HEK293T (cell line): ENCODE results near the gene STIL.
"Not testable (repeated sequence)": the region's sequence is repeated elsewhere in the genome, so short reads cannot be mapped to it uniquely, and the experiment has no call there.

Experiments
- CTCF ChIA-PET: fragments of 350-600 bp; formaldehyde crosslinking; extraction: SDS; loops from one replicate; lab custom pipeline; 2021; ENCODE audit warnings: antibody characterized with exemption, inconsistent platforms; lab: Yijun Ruan, JAX
- POLR2A ChIA-PET: fragments of 350-600 bp; formaldehyde crosslinking; extraction: SDS; loops from one replicate; lab custom pipeline; 2020; ENCODE audit warnings: antibody characterized with exemption, inconsistent platforms; lab: Yijun Ruan, JAX
- DNase-seq: peaks from one replicate; pipeline ENCODE4 v3.0.0; 2012; ENCODE audit warnings: mixed read lengths; ENCODE audit errors: extremely low spot score
- ARNT ChIP-seq: fragments of 450-650 bp; IDR thresholded peaks from 2 replicates; pipeline ENCODE4 v1.6.1; 2017; ENCODE audit warnings: mild to moderate bottlenecking
- BHLHE40 ChIP-seq: fragments of 450-650 bp; IDR thresholded peaks from 2 replicates; pipeline ENCODE4 v1.6.1; 2016; ENCODE audit warnings: mild to moderate bottlenecking, moderate library complexity, borderline replicate concordance
- CTBP1 ChIP-seq: fragments of 450-650 bp; IDR thresholded peaks from 2 replicates; pipeline ENCODE4 v1.6.1; 2016; ENCODE audit warnings: borderline replicate concordance
- ELF4 ChIP-seq: fragments of 450-650 bp; IDR thresholded peaks from 2 replicates; pipeline ENCODE4 v1.6.1; 2017; ENCODE audit warnings: antibody characterized with exemption
- FOXA1 ChIP-seq: fragments of 450-650 bp; IDR thresholded peaks from 2 replicates; pipeline ENCODE4 v1.6.1; 2016; ENCODE audit warnings: mild to moderate bottlenecking
- FOXK2 ChIP-seq: fragments of 450-650 bp; IDR thresholded peaks from 2 replicates; pipeline ENCODE4 v1.6.1; 2016; ENCODE audit warnings: mild to moderate bottlenecking
- FOXM1 ChIP-seq: fragments of 450-650 bp; IDR thresholded peaks from 2 replicates; pipeline ENCODE4 v1.6.1; 2017; ENCODE audit warnings: mild to moderate bottlenecking, borderline replicate concordance
- HDGF ChIP-seq: fragments of 450-650 bp; IDR thresholded peaks from 2 replicates; pipeline ENCODE4 v1.6.1; 2017; ENCODE audit warnings: antibody characterized with exemption, borderline replicate concordance
- L3MBTL2 ChIP-seq: fragments of 450-650 bp; conservative IDR thresholded peaks from 2 replicates; pipeline ENCODE4 v1.6.1; 2016; ENCODE audit warnings: mild to moderate bottlenecking
- LEF1 ChIP-seq: fragments of 450-650 bp; IDR thresholded peaks from 2 replicates; pipeline ENCODE4 v1.6.1; 2017; ENCODE audit warnings: mild to moderate bottlenecking, borderline replicate concordance
- NFRKB ChIP-seq: fragments of 450-650 bp; IDR thresholded peaks from 2 replicates; pipeline ENCODE4 v1.6.1; 2016; ENCODE audit warnings: mild to moderate bottlenecking, moderate library complexity
- SP1 ChIP-seq: fragments of 450-650 bp; IDR thresholded peaks from 2 replicates; pipeline ENCODE4 v1.6.1; 2017
- SUZ12 ChIP-seq: fragments of 450-650 bp; IDR thresholded peaks from 2 replicates; pipeline ENCODE4 v1.6.1; 2016; ENCODE audit warnings: mild to moderate bottlenecking
- TARDBP ChIP-seq: fragments of 450-650 bp; IDR thresholded peaks from 2 replicates; pipeline ENCODE4 v1.6.1; 2016
- ZNF384 ChIP-seq: fragments of 450-650 bp; IDR thresholded peaks from 2 replicates; pipeline ENCODE4 v1.6.1; 2016
- TF ChIP-seq, protein P1 (sequence below): fragments of 450-650 bp; IDR thresholded peaks from 2 replicates; pipeline ENCODE4 v1.6.1; 2016

STIL gene

DNA sequence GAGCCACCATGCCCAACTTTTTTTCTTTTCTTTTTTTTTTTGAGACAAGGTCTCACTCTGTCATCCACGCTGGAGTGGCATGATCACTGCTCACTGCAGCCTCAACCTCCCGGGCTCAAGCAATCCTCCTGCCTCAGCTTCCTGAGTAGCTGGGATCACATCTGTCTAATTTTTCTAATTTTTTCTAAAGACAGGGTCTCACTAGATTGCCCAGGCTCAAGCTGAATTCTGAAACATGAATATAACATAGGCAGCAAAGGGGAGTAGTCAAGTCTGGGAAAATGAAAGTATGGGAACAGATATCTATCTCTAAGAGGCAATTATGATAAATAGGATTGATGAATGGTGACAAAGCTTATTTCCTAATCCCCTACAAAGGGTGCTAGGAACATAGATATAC is 12.3 kb upstream of the STIL start:
- CTCF ChIA-PET, result interaction anchor here (1.0 to 1.2 kb wide), 2 partner anchors 13 to 63 kb away, joined by 3 to 4 read pairs; no protein-coding TSS in a partner anchor
- POLR2A ChIA-PET, result interaction anchor here (4.6 kb wide), 1 partner anchor 12 kb away, joined by 52 read pairs; the partner anchor contains the start of gene STIL
- DNase-seq, result no peak
- TF ChIP-seq FOXM1, result no peak

DNA sequence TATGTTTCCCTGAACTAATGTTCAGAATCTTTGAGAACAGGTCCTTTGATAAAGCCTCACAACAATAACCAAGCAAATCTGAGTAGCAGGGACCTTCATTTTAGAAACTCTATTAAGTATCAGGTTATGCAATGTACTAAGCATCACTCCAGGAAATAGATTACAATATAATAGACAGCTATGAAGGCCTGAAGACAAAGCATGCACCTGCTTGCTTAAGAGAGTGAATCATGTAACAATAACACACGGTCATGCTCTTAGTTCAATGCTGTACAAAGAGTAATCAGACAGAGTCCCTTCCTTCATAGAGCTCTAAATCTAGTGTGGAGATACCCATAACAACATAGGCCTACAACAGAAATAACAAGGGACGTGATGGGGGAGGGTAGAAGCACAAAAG is 11.6 kb upstream of the STIL start:
- DNase-seq, result no peak
- no peak for TF ChIP-seq SP1
- no peak for TF ChIP-seq FOXA1
- TF ChIP-seq BHLHE40, result no peak
- TF ChIP-seq LEF1, result no peak
- no peak for TF ChIP-seq TARDBP
- TF ChIP-seq ZNF384, result no peak
- TF ChIP-seq, protein P1, sequence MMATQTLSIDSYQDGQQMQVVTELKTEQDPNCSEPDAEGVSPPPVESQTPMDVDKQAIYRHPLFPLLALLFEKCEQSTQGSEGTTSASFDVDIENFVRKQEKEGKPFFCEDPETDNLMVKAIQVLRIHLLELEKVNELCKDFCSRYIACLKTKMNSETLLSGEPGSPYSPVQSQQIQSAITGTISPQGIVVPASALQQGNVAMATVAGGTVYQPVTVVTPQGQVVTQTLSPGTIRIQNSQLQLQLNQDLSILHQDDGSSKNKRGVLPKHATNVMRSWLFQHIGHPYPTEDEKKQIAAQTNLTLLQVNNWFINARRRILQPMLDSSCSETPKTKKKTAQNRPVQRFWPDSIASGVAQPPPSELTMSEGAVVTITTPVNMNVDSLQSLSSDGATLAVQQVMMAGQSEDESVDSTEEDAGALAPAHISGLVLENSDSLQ, result no peak
- TF ChIP-seq HDGF, result no peak
- ChIA-PET CTCF (interaction anchor here (1.0 kb wide), 1 partner anchor 62 kb away, joined by 3 read pairs; no protein-coding TSS in a partner anchor), POLR2A (interaction anchor here (4.6 kb wide), 1 partner anchor 11 kb away, joined by 52 read pairs; the partner anchor contains the start of gene STIL)

DNA sequence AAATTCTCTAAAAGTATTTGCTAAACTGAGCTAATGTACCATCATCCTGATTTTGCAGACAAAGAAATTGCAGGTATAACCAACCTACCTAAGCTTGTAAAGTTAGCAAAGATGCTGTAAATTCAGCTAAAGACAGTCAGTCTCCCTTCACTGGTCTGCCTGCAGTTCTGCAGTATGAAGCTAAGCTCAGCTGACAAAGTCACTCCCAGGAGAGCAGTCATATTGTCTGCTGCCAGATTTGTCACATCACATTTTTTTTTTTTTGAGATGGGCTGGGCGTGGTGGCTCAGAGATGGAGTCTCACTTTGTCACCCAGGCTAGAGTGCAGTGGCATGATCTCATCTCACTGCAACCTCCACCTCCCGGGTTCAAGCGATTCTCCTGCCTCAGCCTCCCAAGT is 10.7 kb upstream of the STIL start:
- CTCF ChIA-PET, result interaction anchor here (1.0 to 1.5 kb wide), 2 partner anchors 9 to 14 kb away, joined by 3 to 6 read pairs; partner anchors contain the start of gene CMPK1
- no peak for TF ChIP-seq TARDBP
- no peak for TF ChIP-seq FOXM1
- TF ChIP-seq NFRKB, result no peak
- no peak for TF ChIP-seq BHLHE40
- no peak for TF ChIP-seq L3MBTL2
- no peak for TF ChIP-seq FOXK2
- no peak for TF ChIP-seq SUZ12
- POLR2A ChIA-PET, result interaction anchor here (2.5 to 4.6 kb wide), 2 partner anchors 9 to 10 kb away, joined by 51 to 52 read pairs; partner anchors contain the start of genes CMPK1 and STIL
- DNase-seq, result no peak

DNA sequence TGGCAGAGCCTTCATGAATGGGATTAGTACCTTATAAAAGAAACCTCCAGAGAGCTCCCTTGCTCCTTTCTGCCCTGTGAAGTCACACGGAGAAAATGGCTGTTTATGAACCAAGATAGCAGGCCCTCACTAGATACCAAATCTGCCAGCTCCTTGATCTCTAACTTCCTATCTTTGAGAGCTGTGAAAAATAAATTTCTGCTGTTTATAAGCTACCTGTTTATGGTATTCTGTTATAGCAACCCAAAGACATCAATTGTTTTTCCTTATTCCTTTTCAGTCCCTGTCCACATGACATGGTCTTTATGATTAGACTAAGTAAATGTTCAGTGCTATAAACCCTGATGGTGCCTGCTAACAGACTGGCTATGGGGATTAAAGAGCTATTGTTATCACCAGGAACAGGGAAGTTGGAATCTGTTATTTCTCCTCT is 9.7 kb upstream of the STIL start:
- TF ChIP-seq FOXM1 (no peak), BHLHE40 (no peak), CTBP1 (no peak), ZNF384 (no peak), FOXK2 (no peak), L3MBTL2 (no peak), ARNT (no peak), ELF4 (no peak), SUZ12 (no peak), HDGF (no peak), FOXA1 (no peak), LEF1 (no peak), SP1 (no peak), NFRKB (no peak)
- TF ChIP-seq, protein P1, result no peak
- POLR2A ChIA-PET, result interaction anchor here (0.7 to 4.6 kb wide), 3 partner anchors 9 to 12 kb away, joined by 3 to 52 read pairs (median 51); partner anchors contain the start of genes CMPK1 and STIL
- no peak for DNase-seq
- CTCF ChIA-PET, result interaction anchor here (0.6 to 1.5 kb wide), 4 partner anchors 10 to 191 kb away, joined by 3 to 6 read pairs (median 4); partner anchors contain the start of genes CMPK1 and STIL

DNA sequence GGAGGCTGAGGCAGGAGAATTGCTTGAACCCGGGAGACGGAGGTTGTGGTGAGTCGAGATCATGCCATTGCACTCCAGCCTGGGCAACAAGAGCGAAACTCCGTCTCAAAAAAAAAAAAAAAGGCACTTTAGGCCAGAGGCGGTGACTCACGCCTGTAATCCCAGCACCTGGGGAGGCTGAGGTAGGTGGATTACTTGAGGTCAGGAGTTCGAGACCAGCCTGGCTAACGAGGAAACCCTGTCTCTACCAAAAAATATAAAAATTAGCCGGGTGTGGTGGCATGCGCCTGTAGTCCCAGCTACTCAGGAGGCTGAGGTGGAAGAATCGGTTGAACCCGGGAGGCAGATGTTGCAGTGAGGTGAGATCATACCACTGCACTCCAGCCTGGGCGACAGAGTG is 6.0 kb upstream of the STIL start:
- DNase-seq, CTCF ChIA-PET: not testable (repeated sequence)
- POLR2A ChIA-PET, result interaction anchor here (3.2 kb wide), 1 partner anchor 14 kb away, joined by 20 read pairs; the partner anchor contains the start of gene CMPK1

DNA sequence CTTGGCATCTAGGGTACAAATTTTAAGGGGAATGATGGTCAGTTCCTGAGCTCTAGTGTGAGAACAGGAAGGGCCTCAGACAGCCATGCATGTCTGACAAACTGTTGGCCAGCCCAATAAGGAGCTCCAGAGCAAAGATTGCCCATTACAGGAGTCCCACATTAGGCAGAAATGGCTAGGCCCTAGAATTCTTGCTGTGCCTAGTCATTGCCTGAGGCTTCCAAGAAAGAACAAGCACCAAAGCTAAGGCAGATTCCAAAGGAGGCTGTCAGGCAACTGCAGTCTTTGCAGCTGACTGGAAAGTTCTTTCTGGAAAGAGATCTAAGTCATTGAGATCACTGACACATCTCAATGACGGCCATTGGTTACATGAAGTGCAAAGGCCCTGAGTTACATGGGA is 3.9 kb upstream of the STIL start:
- ChIA-PET POLR2A (interaction anchor here (0.7 to 3.2 kb wide), 4 partner anchors 16 to 139 kb away, joined by 3 to 20 read pairs (median 4); partner anchors contain the start of gene CMPK1), CTCF (interaction anchor here (1.1 kb wide), 1 partner anchor 21 kb away, joined by 4 read pairs; no protein-coding TSS in a partner anchor)
- no peak for TF ChIP-seq CTBP1
- no peak for TF ChIP-seq FOXM1
- TF ChIP-seq HDGF, result no peak
- no peak for TF ChIP-seq FOXA1
- DNase-seq, result no peak

DNA sequence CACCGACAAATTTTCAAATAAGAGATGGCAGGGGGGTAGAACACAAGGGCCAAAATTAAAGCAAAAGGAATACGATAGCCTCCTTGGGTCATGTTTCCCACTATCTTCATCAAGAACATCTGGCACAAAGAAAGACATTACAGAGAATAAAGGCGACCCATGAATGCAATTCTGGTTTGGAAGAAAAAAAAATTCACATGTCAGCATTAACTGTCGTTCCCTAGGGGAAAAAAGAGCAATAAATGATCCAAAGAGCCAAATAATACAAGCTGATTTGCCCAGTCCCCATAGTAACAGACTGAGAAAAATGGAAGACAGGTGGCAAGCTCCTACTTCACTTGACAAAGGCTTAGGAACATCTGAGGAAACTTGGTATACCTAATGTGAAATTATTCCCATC is 4.5 kb downstream of the STIL start:
- TF ChIP-seq LEF1, result no peak
- no peak for TF ChIP-seq HDGF
- TF ChIP-seq SP1, result no peak
- TF ChIP-seq NFRKB, result no peak
- TF ChIP-seq FOXA1, result no peak
- TF ChIP-seq ELF4, result no peak
- TF ChIP-seq ARNT, result no peak
- TF ChIP-seq SUZ12, result no peak
- no peak for TF ChIP-seq CTBP1
- TF ChIP-seq FOXK2, result no peak
- no peak for TF ChIP-seq ZNF384
- TF ChIP-seq BHLHE40, result no peak
- no peak for TF ChIP-seq TARDBP
- TF ChIP-seq, protein P1, result no peak
- ChIA-PET CTCF (interaction anchor here (0.9 kb wide), 1 partner anchor 116 kb away, joined by 4 read pairs; no protein-coding TSS in a partner anchor), POLR2A (interaction anchor here (0.6 to 1.5 kb wide), 3 partner anchors 11 to 26 kb away, joined by 3 to 4 read pairs (median 3); no protein-coding TSS in a partner anchor)
- DNase-seq, result no peak
